Activated CD8-positive, alpha-beta memory T cell treated with anti-CD3 and anti-CD28 coated beads, Interleukin-2, amount 50 U/mL, for 1 hour (primary cell): ENCODE results near the gene CGB3.
"Not testable (repeated sequence)": the region's sequence is repeated elsewhere in the genome, so short reads cannot be mapped to it uniquely, and the experiment has no call there.

Source experiments
- DNase-seq: peaks from one replicate; pipeline ENCODE4 v3.0.0-alpha.2; 2020; ENCODE audit errors: extremely low read depth

Gene CGB3

DNA sequence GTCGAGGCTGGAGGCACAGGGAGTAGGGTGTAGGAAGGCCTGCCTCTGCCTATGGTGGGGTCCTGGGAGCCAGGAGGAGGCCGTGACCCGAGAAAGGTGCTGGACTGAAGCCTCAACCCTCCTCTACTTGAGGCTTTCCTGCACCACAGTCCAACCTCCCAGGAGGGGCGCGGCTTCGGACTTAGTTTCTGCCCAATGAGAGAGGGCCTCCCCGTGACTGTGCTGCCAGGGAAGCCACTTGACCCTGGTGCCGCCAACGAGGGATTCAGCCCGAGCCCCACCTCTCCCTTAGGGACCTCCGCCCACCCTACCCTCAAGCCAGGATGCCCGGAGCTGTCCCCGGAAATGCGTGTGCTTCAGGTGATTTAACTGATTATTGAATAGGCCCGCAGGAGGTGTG, at the start of gene CGB3:
TSS of gene CGB3 (minus strand) at position 101 of the 400 bp plus-strand sequence. CDS start 362 bp downstream, outside the sequence.
- not testable (repeated sequence) for DNase-seq

DNA sequence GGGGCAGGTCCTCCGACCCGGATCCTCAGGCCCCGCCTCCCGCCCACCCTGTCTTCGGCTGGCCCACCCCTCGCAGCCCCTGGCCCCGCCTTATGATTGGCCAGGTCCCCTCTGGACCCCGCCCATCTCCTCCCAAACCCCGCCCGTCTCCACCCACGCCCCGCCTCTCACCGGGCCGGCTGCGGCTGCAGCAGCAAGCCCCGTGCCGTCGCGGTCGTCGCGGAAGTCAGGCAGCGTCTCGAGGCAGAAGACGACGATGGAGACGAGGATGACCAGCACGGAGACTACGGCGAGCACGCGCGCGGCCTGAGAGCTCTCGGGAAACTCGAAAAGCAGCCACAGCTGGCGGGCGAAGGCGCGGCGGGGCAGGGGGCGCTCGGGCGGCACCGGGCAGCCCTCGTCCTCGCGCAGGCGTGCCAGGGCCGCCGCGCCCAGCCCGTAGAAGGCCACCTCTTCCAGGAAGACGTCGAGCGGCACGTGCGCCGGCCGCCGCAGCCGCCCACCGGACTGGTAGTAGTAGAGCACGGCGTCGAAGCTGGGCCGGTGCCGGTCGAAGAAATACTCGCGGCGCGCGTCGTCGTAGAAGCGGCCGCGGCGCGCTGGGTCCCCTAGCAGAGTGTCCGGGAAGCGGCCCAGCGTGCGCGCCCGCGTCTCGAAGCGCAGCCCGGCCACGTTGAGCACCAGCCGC, 47.9 kb upstream of the CGB3 start:
- no peak for DNase-seq

DNA sequence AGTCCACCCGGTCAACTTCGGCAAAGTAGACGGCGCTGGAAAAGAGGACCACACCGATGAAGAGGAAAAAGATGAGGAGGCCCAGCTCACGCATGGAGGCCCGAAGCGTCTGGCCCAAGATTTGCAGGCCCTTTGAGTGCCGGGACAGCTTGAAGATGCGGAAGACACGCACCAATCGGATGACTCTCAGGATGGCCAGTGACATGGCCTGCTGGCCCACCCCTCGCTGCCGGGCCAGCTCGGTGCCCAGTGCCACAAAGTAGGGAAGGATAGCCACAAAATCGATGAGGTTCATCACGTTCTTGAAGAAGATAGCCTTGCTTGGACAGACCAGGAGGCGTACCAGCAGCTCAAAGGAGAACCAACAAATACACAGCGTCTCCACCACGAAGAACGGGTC, 46.3 kb upstream of the CGB3 start:
- no peak for DNase-seq

DNA sequence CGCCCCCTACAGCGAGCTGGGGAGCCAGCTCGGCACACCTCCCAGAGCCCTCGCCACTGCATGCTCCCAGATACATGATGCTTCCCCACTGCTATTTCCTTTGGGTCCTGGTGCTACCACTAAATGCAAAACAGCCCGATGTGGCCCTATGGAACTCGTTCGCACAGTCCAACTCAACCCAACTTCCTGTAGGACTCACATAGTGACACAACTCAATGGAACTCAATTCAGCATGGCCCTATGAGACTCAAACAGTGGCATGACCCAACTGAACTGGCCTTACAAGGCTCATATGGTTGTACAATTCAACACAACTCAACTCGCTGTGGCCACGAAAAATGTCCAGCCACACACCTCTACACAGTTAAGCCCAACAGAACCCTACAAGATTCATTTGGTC, 44.9 kb upstream of the CGB3 start:
- DNase-seq: no peak

DNA sequence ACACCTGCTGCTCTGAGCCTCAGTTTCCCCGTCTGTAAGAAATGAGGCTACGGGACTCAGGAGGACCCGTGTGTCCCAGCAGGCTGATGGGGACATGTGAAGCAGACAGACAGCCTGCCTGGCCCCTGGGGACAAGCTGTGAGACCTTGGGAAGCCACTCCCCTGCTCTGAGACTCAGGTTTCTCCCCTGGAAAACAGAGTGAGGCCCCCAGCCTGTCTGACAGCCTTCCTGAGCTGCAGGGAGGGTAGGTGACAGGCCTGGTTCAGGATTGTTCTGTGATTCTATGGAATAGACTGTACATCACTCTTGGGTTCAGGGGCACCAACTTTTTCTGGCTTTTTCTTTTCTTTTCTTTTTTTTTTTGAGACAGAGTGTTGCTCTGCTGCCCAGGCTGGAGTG, 43.4 kb upstream of the CGB3 start:
- DNase-seq: no peak

DNA sequence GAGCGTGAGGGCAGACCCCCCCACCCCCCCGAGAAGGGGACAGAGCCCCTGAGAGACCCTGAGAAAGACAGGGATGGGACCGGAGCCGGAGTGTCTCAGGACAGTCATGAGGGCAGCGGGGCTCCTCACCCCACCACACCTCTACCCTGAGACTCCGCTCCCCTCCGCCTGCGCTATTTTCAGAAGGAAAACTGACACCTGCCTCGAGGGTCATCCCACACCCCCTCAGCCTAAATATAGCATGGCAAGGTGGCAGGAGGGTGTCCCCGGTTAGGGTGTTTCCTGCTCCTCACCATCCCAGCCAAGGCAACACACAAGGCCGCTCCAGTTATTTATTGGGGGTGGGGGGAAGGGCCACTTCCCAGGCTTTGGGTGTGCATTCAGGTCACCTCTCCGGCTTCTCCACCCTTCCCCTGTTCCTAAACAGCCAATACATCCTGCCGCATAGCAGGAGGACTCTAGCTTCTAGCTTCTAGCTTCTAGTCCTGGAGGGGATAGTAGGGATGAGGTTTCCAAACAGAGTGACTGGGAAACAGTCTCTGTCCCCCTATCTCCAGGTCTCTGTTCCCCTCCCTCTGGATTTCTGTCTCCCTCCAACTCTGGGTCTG, 41.9 kb upstream of the CGB3 start:
- no peak for DNase-seq

DNA sequence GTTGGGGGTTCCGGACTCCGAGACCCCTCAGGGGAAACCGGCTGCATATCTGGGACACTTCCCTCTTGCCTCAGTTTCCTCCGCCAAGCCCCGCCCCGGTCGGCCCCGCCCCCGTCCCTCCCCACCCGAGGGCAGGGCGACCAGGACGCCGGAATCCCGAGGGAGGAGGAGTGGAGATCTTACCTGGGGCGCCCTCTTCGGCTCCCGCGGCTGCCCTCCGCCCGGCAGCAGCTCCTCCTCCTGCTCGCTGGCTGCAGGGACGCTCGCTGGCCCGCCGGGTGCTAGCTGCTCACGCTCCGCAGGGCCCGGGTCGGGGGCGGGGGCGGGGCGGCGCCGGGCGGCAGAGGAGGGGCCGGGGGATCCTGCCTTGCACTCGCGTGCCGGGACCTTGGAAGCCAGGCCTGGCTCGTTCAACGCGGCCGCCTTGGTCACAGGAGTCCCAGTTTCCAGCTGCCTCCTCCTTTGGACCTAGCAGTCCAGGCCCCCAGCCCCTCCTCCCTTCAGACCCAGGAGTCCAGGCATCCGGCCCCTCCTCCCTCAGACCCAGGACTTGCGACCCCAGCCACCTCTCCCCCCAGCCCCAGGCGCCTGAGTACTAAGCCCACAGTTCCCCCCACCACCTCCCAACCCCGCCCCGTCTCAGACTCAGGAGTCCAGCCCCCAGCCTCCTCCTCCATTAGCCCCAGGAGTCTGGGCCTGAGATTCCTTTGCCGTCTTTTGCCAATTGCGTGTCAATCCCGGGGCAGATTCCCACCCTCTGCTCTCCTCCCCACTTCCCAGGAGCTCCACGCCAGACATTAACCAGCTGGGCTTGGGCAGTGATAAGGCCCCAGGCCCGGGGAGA, 40.9 kb upstream of the CGB3 start, which contains the start of gene NTF4:
TSS of gene NTF4 (minus strand) at position 51 of the 844 bp plus-strand sequence. CDS start 2,821 bp downstream, outside the sequence.
- no peak for DNase-seq

DNA sequence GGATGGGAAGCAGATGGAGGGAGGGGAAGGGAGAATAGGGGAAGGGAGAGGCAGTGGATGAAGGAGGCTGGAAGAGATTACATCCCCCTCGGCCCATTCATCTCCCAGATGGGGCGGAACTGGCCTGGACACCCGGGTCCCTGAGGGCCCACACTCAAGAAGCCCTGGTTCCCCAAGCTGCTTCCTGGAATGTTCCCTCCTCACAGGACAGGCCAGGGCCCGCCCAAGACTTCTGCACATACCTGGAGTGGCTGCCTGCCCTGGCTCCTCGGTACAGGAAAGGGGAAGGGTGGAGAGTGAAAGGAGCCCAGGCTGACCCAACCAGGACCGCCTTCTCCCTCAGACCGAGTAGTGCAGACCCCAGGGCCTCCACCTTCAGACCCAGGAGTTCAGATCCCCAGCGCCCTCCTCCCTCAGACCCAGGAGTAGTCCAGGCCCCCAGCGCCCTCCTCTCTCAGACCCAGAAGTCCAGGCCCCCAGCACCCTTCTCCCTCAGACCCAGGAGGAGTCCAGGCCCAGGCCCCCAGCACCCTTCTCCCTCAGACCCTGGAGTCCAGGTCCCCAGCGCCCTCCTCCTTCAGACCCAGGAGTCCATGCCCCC, 40.0 kb upstream of the CGB3 start:
- no peak for DNase-seq

DNA sequence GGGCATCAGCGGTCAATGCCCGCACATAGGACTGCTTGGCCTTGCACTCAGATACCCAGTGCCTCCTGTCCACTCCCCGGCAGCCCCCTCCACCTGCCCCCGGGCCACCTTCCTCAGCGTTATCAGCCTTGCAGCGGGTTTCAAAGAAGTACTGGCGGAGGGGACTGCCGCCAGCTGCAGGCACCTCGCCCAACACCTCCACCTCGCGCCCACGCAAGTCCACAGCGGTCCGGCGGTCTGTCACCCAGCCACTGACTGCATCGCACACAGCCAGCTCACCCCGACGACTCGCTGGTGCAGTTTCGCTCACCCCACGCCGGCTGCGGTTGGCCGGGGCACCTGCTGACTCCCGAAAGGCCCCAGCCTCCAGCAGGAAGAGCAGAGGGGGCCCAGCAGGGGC, 37.3 kb upstream of the CGB3 start:
- no peak for DNase-seq

DNA sequence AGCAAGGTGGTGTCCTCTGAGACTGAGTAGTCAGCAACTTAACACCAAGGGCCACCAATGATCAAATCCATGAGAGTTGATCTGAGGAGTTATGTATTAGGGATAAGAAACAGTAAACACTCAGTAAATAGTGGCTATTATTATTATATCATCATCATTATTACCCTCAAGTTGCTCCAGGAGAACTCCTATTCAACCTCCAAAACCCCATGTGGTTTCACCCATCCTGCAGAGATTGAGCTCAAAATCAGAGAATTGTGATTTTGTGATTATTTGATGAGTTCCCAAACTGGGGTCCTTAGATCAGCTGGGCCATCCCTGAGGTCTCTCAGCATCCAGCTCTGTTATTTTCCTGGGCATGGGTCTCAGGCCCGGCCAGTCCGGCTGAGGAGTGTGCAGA, 36.9 kb upstream of the CGB3 start:
- DNase-seq: no peak

DNA sequence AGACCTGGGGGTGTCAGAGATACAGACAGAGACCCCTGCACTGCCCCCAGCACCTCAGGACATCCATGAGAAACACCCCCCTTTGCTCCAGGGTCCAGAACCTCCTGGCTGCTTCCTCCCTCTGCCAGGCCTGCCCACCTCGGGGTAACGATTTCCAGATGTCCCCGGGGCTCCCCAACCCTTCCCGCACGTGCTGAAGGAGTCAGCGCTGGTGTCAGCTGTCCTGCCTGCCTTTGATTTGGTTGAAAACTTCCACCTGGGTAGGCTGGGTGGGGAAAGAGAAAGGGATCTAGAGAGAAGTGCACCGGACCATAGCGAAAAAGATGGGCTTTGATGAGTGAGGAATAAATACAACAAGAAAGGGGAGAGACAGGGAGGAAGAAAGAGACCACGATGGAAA, 34.9 kb upstream of the CGB3 start:
- DNase-seq: no peak

DNA sequence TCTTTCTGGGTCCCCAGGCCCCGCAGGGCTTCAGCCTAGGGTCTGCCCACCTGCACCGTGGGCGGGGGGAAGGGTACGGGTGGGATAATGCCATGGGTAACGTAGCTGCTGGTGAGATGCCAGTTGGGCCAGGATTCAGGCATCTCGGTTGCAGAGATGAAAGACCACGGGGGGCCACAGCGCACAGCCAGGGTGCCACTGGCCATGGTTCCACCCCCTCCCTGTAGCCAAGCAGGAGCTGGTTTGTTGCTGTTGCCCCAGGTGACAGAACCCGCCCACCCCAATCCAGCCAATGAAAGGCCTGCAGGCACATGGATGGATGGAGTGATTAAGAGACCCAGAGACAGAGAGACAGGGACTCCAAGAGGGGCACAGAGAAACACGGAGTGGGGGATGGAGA, 34.4 kb upstream of the CGB3 start:
- no peak for DNase-seq

DNA sequence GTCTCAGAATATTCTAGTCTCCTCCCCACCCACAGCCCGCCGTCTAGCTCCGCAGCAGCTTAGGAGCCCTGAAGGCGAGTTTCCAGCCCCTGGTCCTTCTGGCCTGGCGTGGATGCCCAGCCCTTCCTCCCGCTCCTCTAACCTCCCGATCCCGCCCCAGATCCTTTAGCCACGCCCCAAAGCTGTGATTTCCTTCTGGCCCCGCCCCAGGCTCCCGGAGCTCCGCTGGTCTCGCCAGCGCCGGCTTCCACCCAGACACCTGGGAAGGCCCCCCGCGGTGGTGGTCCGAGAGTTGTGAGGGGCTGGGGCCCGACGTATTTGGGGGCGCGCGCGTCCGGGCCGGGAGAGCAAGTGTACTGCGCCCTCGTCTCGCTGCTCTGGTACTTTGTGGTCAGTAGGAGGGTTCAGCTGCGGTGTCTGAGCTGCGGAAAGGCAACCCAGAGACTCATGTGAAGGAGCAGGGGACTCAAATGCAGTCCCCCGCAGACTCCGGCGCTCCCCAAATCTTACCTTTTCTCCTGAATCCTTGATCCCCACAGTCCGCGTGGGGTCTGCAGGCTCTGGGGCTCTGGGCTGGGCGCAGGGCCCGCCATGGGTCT, 33.6 kb upstream of the CGB3 start, which contains the start of gene CGB7:
TSS of gene CGB7 (minus strand) at position 114 of the 599 bp plus-strand sequence. CDS start 2,374 bp downstream, outside the sequence.
- DNase-seq: no peak

DNA sequence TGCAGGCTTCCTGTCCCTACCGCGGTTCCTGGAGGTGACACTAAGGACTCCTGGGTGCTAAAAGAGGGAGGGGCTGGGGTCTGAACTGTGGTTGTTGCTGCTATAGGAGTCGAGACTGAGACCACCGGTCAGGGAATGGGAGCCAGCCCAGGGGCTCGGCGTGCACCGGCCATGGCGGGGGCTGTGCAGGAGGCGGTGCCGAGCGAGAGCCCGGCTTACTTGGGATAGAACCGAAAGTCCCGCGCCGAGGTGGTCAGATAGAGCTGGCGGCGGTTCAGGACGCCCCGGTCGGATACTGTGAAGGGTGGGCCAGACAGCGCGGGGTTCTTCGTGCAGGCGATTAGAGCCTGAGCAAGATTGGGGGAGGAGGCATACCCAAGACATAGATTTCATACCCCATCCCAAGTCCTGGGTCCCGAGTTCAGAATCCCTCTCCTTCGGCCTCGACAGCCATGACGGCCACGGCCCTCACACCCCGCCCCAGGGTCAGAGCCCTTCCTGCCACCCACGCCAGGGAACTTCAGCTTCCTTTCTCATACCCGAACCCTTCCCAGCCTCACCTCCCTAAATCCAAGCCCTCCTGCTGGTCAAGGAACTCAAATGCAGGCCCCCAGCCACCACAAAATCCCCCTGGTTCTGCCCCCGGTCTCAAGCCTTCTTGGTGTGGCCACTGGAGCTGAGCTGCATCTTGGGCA, 32.9 kb upstream of the CGB3 start:
- not testable (repeated sequence) for DNase-seq

DNA sequence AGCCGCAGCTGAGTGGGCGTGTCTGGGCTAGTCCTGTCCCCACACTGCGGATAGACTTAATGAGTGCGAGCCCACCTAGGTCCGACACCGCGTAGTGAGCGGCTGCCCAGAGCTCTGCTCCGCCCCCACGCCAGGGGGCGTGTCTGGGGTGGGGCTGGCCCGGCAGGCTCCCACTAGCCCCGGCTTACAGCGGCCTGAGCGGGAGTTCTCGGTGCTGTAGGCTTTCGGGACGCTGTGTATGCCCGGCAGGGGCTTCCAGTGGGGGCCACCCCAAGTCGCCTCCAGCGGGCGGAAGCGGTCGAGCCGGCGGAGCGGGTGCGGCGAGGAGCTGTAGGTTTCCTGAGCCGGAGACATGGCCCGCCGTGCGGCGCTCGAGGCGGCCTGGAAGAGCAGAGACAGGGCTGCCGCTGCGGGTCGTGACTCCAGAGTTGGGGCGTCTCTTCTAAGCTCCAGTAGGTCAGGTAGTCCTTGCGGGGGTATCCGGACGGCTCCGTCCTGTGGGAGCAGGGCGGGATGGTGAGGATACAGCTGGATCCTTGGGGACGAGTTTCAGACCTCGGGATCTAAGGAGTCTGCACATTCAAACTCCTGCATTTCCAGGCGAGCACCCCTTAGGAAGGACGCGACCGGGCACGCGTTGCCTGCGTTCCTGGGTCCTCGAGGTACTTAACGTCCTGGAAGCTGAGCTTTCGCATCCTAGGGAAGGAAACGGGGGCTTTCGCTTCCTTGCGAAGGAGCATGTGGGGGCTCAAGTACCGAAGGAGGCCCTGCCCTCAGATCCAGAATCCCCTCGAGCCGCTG, 32.2 kb upstream of the CGB3 start:
- DNase-seq: no peak

DNA sequence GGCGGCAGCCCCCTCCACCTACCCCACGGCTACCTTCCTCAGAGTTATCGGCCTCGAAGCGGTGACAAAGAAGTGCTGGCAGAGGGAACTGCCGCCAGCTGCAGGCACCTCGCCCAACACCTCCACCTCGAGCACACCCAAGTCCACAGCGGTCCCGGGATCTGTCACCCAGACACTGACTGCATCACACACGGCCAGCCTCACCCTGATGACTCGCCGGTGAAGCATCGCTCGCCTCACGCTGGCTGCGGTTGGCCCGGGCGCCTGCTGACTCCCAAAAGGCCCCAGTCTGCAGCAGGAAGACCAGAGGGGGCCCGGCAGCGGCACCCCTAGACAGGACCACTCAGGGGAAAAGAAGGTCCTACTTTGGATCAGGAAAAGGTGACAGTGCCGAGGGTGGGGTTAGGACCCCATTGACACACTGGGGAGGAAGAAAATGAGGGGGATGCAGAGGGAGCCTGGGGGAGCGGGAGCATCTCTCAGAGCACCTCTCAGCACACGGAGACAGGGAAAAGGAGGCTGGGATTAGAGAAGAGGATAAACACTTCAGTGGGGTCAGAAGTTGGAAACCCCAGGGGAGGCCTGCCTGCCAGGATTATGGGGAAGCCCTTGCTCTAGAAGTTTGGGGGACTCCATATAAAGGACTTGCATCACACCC, 26.4 kb upstream of the CGB3 start:
- not testable (repeated sequence) for DNase-seq

DNA sequence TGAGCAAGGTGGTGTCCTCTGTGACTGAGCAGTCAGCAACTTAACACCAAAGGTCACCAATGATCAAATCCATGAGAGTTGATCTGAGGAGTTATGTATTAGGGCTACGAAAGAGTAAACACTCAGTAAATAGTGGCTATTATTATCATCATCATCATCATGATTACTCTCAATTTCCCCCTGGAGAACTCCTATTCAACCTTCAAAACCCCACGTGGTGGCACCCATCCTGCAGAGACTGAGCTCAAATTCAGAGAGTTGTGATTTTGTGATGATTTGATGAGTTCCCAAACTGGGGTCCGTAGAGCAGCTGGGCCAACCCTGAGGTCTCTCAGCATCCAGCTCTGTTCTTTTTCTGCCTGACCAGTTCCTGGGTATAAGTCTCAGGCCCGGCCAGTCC, 25.7 kb upstream of the CGB3 start:
- DNase-seq: not testable (repeated sequence)

DNA sequence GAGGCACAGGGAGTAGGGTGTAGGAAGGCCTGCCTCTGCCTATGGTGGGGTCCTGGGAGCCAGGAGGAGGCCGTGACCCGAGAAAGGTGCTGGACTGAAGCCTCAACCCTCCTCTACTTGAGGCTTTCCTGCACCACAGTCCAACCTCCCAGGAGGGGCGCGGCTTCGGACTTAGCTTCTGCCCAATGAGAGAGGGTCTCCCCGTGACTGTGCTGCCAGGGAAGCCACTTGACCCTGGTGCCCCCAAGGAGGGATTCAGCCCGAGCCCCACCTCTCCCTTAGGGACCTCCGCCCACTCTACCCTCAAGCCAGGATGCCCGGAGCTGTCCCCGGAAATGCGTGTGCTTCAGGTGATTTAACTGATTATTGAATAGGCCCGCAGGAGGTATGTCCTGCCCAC, 24.9 kb upstream of the CGB3 start, which contains the start of gene CGB8:
TSS of gene CGB8 (minus strand) at position 101 of the 400 bp plus-strand sequence. CDS start 372 bp downstream, outside the sequence.
- not testable (repeated sequence) for DNase-seq

DNA sequence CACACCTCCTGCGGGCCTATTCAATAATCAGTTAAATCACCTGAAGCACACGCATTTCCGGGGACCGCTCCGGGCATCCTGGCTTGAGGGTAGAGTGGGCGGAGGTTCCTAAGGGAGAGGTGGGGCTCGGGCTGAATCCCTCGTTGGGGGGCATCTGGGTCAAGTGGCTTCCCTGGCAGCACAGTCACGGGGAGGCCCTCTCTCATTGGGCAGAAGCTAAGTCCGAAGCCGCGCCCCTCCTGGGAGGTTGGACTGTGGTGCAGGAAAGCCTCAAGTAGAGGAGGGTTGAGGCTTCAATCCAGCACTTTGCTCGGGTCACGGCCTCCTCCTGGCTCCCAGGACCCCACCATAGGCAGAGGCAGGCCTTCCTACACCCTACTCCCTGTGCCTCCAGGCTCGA, 19.4 kb upstream of the CGB3 start, which contains the start of gene CGB5:
TSS of gene CGB5 (plus strand) at position 301 of the 400 bp plus-strand sequence. CDS start 362 bp downstream, outside the sequence.
- DNase-seq: not testable (repeated sequence)
